C1 segment of cervical spinal cord (tissue), 14 donors: ENCODE results near the gene ATRNL1.
"Not testable (repeated sequence)": the region's sequence is repeated elsewhere in the genome, so short reads cannot be mapped to it uniquely, and the experiment has no call there.

ENCODE experiments used
- DNase-seq, 14 donors: peaks; one replicate each; lab custom pipeline; 2025; lab: John Stamatoyannopoulos, UW

Gene ATRNL1

GRCh38 chr10:115092555-115093285 lies 445 bp upstream of the ATRNL1 start:
- DNase-seq, result peak in 8 of 14 donors; percentile 2 to 74 (median 47)

- DNase-seq, result peak in 3 of 14 donors; percentile 11 to 22 (median 17)
Observed at GRCh38 chr10:115093776-115094408, 727 bp downstream of the ATRNL1 start.

- DNase-seq, result no peak
Observed at GRCh38 chr10:115094416-115095140, 1.4 kb downstream of the ATRNL1 start.

GRCh38 chr10:115095758-115096157 lies 2.6 kb downstream of the ATRNL1 start:
- DNase-seq, result no peak

DNA sequence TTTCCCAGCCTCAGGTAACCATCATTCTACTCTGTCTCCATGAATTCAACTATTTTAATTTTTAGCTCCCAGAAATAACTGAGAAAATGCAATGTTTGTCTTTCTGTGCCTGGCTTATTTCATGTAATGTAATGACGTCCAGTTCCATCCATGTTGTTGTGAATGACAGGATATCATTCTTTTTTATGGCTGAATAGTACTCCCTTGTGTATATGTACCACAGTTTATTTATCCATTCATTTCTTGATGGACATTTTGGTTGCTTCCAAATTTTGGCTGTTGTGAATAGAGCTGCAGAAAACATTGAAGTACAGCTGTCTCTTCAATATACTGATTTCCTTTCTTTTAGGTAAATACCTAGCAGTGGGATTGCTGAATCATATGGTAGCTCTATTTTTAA lies 10.5 kb downstream of the ATRNL1 start:
- no peak for DNase-seq

GRCh38 chr10:115105411-115105810 lies 12.2 kb downstream of the ATRNL1 start:
- not testable (repeated sequence) for DNase-seq

DNA sequence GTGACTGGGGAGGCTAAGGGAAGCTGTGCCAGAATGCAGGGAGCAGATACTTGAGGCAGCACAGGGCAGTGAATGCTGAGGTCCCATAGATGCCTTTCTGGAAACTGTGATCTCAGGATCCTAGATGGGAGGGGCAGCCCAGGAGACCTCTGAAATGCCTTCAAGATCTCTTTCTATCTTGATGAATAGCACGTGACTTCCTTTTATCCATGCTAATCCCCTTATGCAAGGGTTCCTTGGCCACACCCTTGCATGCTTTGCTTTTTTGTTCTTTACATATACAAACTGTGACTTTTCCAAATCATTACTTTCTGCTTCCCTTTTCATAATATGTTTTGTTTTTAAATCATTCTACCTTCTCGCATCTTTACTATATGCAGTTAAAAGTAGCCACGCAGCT lies 14.7 kb downstream of the ATRNL1 start:
- no peak for DNase-seq

DNA sequence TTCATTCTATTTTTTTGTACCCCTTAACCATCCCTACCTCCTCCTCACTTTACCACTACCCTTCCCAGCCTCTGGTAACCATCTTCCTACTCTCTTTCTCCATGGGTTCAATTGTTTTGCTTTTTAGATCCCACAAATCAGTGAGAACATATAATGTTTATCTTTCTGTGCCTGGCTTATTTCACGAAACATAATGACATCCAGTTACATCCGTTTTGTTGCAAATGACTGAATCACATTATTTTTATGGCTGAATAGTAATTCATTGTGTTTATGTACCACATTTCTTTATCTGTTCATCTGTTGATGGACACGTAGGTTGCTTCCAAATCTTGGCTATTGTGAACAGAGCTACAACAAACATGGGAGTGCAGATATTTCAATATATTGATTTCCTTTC lies 24.1 kb downstream of the ATRNL1 start:
- no peak for DNase-seq

DNA sequence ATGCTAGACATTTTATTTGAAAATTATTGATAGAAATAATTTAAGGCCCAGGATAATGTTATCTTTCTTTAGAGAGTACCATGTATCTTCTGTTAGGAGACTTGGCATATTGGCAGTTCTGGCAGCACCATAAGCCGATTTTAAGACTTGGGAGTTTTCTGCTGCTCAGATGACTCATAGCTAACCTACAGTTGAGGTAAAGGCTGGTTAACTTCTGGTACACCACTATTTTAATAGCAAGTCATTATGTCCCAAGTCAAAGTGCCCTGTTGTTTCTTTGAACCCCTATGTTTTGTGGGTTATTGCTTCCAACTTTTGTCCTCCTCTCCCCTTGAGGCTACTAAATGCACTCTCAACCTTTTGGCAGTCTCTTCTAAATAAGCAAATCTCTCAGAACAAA lies 25.2 kb downstream of the ATRNL1 start:
- DNase-seq, result no peak

GRCh38 chr10:115125505-115125904 lies 32.3 kb downstream of the ATRNL1 start:
- no peak for DNase-seq

GRCh38 chr10:115129752-115130151 lies 36.6 kb downstream of the ATRNL1 start:
- no peak for DNase-seq

DNA sequence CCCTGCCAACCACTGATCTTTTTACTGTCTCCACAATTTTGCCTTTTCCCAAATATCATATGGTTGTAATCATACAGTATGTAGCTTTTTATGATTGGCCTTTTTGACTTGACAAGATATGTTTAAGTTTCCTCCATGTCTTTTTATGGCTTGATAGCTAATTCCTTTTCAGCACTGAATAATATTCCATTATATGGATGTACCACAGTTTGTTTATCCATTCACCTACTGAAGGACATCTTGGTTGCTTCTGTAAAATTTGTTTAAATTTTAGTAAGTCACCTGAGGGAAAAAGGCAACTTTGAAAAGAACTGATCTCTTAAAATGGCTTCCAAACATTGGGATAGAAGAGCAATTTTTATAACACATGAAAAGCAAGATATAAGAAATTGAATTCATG lies 43.5 kb downstream of the ATRNL1 start:
- no peak for DNase-seq

- no peak for DNase-seq
Observed at GRCh38 chr10:115141254-115141653, 48.1 kb downstream of the ATRNL1 start.

- no peak for DNase-seq
Observed at GRCh38 chr10:115157357-115157756, 64.2 kb downstream of the ATRNL1 start.

DNA sequence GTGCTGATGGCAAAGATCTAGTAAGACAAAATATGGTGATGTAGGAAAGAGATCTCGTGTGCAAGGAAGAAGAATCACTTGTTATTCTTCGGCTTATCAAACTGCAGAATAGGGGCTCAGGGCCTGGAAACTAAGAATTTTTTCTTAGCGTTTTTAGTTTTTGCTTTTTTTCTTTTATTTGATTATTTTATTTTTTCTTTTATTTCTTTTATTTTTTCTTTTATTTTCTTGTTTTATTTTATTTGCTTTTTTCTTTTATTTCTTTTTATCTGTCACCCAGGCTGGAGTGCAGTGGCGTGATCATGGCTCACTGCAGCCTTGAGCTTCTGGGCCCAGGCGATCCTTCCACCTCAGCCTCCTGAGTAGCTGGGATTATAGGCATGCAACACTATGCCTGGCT lies 70.0 kb downstream of the ATRNL1 start:
- no peak for DNase-seq

GRCh38 chr10:115164220-115164619 lies 71.1 kb downstream of the ATRNL1 start:
- DNase-seq, result no peak

GRCh38 chr10:115167751-115168150 lies 74.6 kb downstream of the ATRNL1 start:
- no peak for DNase-seq

- DNase-seq, result no peak
Observed at GRCh38 chr10:115171392-115171960, 78.3 kb downstream of the ATRNL1 start.

GRCh38 chr10:115173915-115174443 lies 80.8 kb downstream of the ATRNL1 start:
- no peak for DNase-seq

- not testable (repeated sequence) for DNase-seq
Observed at GRCh38 chr10:115207276-115207675, 114.1 kb downstream of the ATRNL1 start.

DNA sequence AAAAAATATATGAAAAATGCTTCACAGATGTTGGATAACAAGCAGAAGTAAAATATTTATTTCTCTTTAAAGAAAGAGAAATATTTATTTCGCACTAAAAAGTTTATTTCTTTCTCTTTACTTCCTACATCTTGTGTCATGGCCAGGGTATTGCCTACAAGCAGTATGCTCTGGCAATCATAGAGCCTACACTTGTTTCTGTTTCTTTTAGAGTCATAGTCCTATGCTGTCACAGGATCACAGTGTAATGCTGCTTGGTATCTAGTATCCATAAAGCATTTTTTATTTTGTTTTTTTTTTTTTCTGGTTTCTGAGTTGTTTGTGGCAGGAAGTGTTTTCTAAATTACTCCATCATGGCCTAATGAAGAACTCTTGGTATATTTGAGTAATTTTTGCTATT lies 116.0 kb downstream of the ATRNL1 start:
- DNase-seq, result no peak

DNA sequence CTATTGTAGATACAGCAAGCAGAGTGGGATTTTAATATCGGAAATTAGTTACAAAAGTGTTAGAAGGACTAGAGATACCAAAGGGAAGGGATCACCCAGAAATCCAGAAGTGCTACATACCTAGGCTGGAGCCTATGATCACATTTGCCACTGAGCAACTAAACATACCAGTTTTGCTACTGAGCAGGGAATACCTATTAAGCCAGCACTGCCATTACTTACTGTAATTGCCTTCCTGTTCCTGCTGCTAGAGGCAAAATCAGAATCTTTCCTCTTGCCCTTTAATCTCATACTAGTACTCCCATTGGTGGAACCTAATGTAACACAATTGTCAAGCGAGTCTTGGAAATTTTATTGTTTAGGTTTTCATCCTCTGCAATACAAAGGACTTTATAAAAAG lies 121.7 kb downstream of the ATRNL1 start:
- DNase-seq, result no peak
